Sigmoid colon (tissue), 7 donors: Measurements from ENCODE around the gene C1S. TPM values are rescaled to one million over a fixed set of nuclear protein-coding genes. Genes with fewer than 3 reads are reported as not detected.

Experiments
- DNase-seq: peaks from one replicate; pipeline ENCODE4 v3.0.0-alpha.2; 2019
- H3K27ac ChIP-seq, 4 donors: fragments of 200-600 bp; sonication (generic); one replicate each; pipeline ENCODE4 v1.5.1; 2016 to 2019; ENCODE audit warnings: mild to moderate bottlenecking in 1 of 4
- H3K27me3 ChIP-seq, 3 donors: fragments of 200-600 bp; sonication (generic); one replicate each; pipeline ENCODE4 v1.5.1; 2019; ENCODE audit warnings: mild to moderate bottlenecking in 1 of 3
- H3K36me3 ChIP-seq, 4 donors: fragments of 200-600 bp; sonication (generic); one replicate each; pipeline ENCODE4 v1.5.1; 2016 to 2019
- H3K4me1 ChIP-seq, 4 donors: fragments of 200-600 bp; sonication (generic); one replicate each; pipeline ENCODE4 v1.5.1; 2017 to 2019
- H3K4me3 ChIP-seq, 4 donors: fragments of 200-600 bp; sonication (generic); one replicate each; pipeline ENCODE4 v1.5.1; 2017 to 2019; ENCODE audit warnings: mild to moderate bottlenecking in 2 of 4, moderate library complexity in 1 of 4
- H3K9me3 ChIP-seq, 4 donors: fragments of 200-600 bp in 3 of 4; sonication (generic) in 3 of 4; one replicate each; pipeline versions ENCODE4 v1.5.1 to v1.6.1; 2013 to 2019
- CTCF ChIP-seq, 4 experiments: fragments of 450-650 bp in 3 of 4; fragments of 200-600 bp in 1 of 4; IDR thresholded peaks; one replicate each; pipeline ENCODE4 v1.5.1; 2016 to 2019; ENCODE audit warnings: antibody characterized with exemption in 4 of 4, mild to moderate bottlenecking in 3 of 4, moderate library complexity in 2 of 4
- EP300 ChIP-seq, 4 donors: sonication (generic); formaldehyde crosslinking; IDR thresholded peaks; one replicate each; pipeline ENCODE4 v1.6.1; 2017; ENCODE audit warnings: antibody characterized with exemption in 4 of 4
- POLR2A ChIP-seq, 2 donors: fragments of 450-650 bp; IDR thresholded peaks; one replicate each; pipeline ENCODE4 v1.6.1; 2016; ENCODE audit warnings: antibody characterized with exemption in 2 of 2, mild to moderate bottlenecking in 2 of 2, moderate library complexity in 2 of 2
- POLR2AphosphoS5 ChIP-seq, 4 donors: sonication (generic); formaldehyde crosslinking; IDR thresholded peaks; one replicate each; pipeline ENCODE4 v1.6.1; 2017; ENCODE audit warnings: antibody characterized with exemption in 4 of 4
- WGBS, 2 donors: extraction: QIAGEN DNeasy Blood & Tissue Kit; methylation state at CpG; one replicate each; pipeline ENCODE4 v1.1.7; 2013; 5-methylcytosine and 5-hydroxymethylcytosine counted together
- intact Hi-C: fragments of 100-400 bp; cut with DNase I; formaldehyde crosslinking; loops from one replicate; pipeline ENCODE4 v1.15.1; 2023
- polyA plus RNA-seq, 3 donors: library from polyadenylated mRNA; stranded (reverse); fragments of 200-250 nt; gene quantifications; one replicate each; pipeline ENCODE4 v1.2.3, GENCODE V29; 2013
- total RNA-seq, 4 donors: library from RNA; depleted of rRNA; stranded (reverse); fragments of >200 nt; gene quantifications; one replicate each; pipeline ENCODE4 v1.1.0, GENCODE V29; 2016
- donor health status: healthy with polysubstance abuse.
- donor health status: Bipolar disorder and iron deficiency.
- donor health status: healthy.

C1S gene
- total and polyA plus RNA-seq, 7 donors: 15.5 to 622 (median 420) TPM

- intact Hi-C loops: no loop called here
- no peaks in the 10 kb centered on the region for H3K27me3 ChIP-seq
- TF ChIP-seq POLR2AphosphoS5 (IDR thresholded peaks at IDR 0.05) (peak in 1 of 4 donors; percentile 50), EP300 (IDR thresholded peaks at IDR 0.05) (no peak), POLR2A (IDR thresholded peaks at IDR 0.05) (no peak), CTCF (IDR thresholded peaks at IDR 0.05) (no peak)
- H3K4me1 ChIP-seq: peaks cover 0 to 35% (median 33%) of the 10 kb centered on the region in 4 donors
- 83 to 84% methylated on average over 16 of the region's 16 CpGs for WGBS, 2 donors
- no peak for DNase-seq
- peaks cover 6 to 40% (median 10%) of the 10 kb centered on the region in 4 donors for H3K36me3 ChIP-seq
- H3K4me3 ChIP-seq: peak overlapping the region; percentile 47 to 57 (median 54)
- peak overlapping the region; percentile 77 to 85 (median 80) for H3K27ac ChIP-seq
- no peaks in the 10 kb centered on the region for H3K9me3 ChIP-seq
These were observed 29.9 kb downstream of the C1S start for GRCh38 chr12:7090222-7090998.

GRCh38 chr12:7091171-7091570 lies 30.7 kb downstream of the C1S start:
- no peaks in the 10 kb centered on the region for H3K27me3 ChIP-seq
- H3K4me3 ChIP-seq: peak overlapping the region; percentile 47 to 57 (median 54)
- TF ChIP-seq CTCF (IDR thresholded peaks at IDR 0.05) (no peak), EP300 (IDR thresholded peaks at IDR 0.05) (no peak), POLR2A (IDR thresholded peaks at IDR 0.05) (no peak), POLR2AphosphoS5 (IDR thresholded peaks at IDR 0.05) (no peak)
- H3K9me3 ChIP-seq: no peaks in the 10 kb centered on the region
- H3K4me1 ChIP-seq: peaks cover 0 to 35% (median 33%) of the 10 kb centered on the region in 4 donors
- DNase-seq: no peak
- peak overlapping the region; percentile 77 to 85 (median 80) for H3K27ac ChIP-seq
- 84 to 86% methylated on average over 7 of the region's 7 CpGs for WGBS, 2 donors
- intact Hi-C loops: no loop called here
- peaks cover 1 to 34% (median 7%) of the 10 kb centered on the region in 4 donors for H3K36me3 ChIP-seq

- peak overlapping the region; percentile 47 to 57 (median 54) for H3K4me3 ChIP-seq
- TF ChIP-seq CTCF (IDR thresholded peaks at IDR 0.05) (no peak), POLR2AphosphoS5 (IDR thresholded peaks at IDR 0.05) (peak in 1 of 4 donors; percentile 32), EP300 (IDR thresholded peaks at IDR 0.05) (no peak), POLR2A (IDR thresholded peaks at IDR 0.05) (no peak)
- intact Hi-C loops: loop anchor here (1.0 to 2.0 kb wide), 2 partner anchors 17 to 31 kb away; partner anchors contain the start of genes C1RL and C1S
- H3K27ac ChIP-seq: peak overlapping the region; percentile 77 to 85 (median 80)
- peak; percentile 87 for DNase-seq
- peaks cover 0 to 35% (median 33%) of the 10 kb centered on the region in 4 donors for H3K4me1 ChIP-seq
- H3K36me3 ChIP-seq: peaks cover 0 to 28% (median 7%) of the 10 kb centered on the region in 4 donors
- H3K9me3 ChIP-seq: no peaks in the 10 kb centered on the region
- no peaks in the 10 kb centered on the region for H3K27me3 ChIP-seq
- WGBS, 2 donors: 38 to 58% methylated on average over 10 of the region's 10 CpGs
These were observed 31.2 kb downstream of the C1S start for GRCh38 chr12:7091660-7092228.

GRCh38 chr12:7092229-7092985 lies 31.9 kb downstream of the C1S start, which contains the start of gene C1R:
Gene C1R (minus strand): TSS chr12:7092445. CDS start chr12:7092388, 57 bp downstream.
- WGBS, 2 donors: 6 to 30% methylated on average over 16 of the region's 16 CpGs
- TF ChIP-seq POLR2AphosphoS5 (IDR thresholded peaks at IDR 0.05) (peak; percentile 75 to 82 (median 78)), EP300 (IDR thresholded peaks at IDR 0.05) (peak in 1 of 4 donors; percentile 13), CTCF (IDR thresholded peaks at IDR 0.05) (peak; percentile 86 to 91 (median 91)), POLR2A (IDR thresholded peaks at IDR 0.05) (no peak)
- Histone ChIP-seq H3K4me3 (peak within 1 kb of the TSS; percentile 47 to 57 (median 54)), H3K27ac (peak within 1 kb of the TSS; percentile 77 to 85 (median 80)), H3K9me3 (no peaks in the 10 kb centered on the region), H3K4me1 (peaks cover 0 to 35% (median 33%) of the 10 kb centered on the region in 4 donors), H3K36me3 (peaks cover 0 to 23% (median 7%) of the 10 kb centered on the region in 4 donors), H3K27me3 (no peaks in the 10 kb centered on the region)
- intact Hi-C loops: loop anchor here (1.0 to 2.0 kb wide), 2 partner anchors 16 to 32 kb away; partner anchors contain the start of genes C1RL and C1S
- peak; percentile 95 for DNase-seq
